ENCODE results near the gene SSH2.

DNA sequence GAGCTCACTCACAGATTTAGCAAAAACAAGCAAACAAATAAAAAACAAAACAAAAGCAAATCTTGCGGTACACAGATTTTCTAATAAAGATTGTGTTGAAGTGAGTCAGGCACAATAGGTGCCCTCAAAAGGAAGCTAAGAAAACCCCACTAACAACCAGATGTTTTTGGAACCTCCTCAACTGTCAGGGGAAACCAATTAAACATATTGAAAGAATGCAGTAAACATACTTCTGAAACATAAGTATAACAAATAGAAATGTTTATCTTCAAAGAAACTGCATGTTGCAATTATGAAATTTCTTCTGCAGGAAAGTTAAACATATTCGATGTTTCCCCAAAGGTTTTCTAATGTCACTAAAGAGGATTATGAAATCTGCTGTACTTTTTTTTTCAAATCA, 196.9 kb downstream of the SSH2 start:
- TF ChIP-seq, protein P1, sequence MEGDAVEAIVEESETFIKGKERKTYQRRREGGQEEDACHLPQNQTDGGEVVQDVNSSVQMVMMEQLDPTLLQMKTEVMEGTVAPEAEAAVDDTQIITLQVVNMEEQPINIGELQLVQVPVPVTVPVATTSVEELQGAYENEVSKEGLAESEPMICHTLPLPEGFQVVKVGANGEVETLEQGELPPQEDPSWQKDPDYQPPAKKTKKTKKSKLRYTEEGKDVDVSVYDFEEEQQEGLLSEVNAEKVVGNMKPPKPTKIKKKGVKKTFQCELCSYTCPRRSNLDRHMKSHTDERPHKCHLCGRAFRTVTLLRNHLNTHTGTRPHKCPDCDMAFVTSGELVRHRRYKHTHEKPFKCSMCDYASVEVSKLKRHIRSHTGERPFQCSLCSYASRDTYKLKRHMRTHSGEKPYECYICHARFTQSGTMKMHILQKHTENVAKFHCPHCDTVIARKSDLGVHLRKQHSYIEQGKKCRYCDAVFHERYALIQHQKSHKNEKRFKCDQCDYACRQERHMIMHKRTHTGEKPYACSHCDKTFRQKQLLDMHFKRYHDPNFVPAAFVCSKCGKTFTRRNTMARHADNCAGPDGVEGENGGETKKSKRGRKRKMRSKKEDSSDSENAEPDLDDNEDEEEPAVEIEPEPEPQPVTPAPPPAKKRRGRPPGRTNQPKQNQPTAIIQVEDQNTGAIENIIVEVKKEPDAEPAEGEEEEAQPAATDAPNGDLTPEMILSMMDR (conservative IDR thresholded peaks at IDR 0.05; ENCODE audit: low read length) = no peak
- TF ChIP-seq EZH2phosphoT487 (IDR thresholded peaks at IDR 0.05; ENCODE audit: borderline replicate concordance, low read depth, low read length) = no peak

Measured in OCI-LY7 (cell line).